Adrenal gland (tissue), 12 donors: ENCODE measurements around the gene BCAR3. TPM values are rescaled to one million over a fixed set of nuclear protein-coding genes. Genes with fewer than 3 reads are reported as not detected.

Experiments used
- DNase-seq, 7 donors: peaks; one replicate each; pipeline ENCODE4 v3.0.0-alpha.2; 2019 to 2020
- H3K27ac ChIP-seq, 5 donors: fragments of 200-600 bp; sonication (generic) in 4 of 5; 1 replicate in 3 of 5; 2 replicates in 2 of 5; pipeline versions ENCODE4 v1.5.1 to v1.8.0; 2016 to 2020; ENCODE audit warnings: mild to moderate bottlenecking in 1 of 5
- H3K27me3 ChIP-seq: fragments of 200-600 bp; 2 replicates; pipeline ENCODE4 v1.8.0; 2021
- H3K36me3 ChIP-seq, 2 donors: fragments of 200-600 bp; replicated peaks in 1 of 2; 1 replicate in 1 of 2; 2 replicates in 1 of 2; pipeline versions ENCODE4 v1.5.1 to v1.8.0; 2018 to 2022
- H3K4me1 ChIP-seq, 2 donors: fragments of 200-600 bp; replicated peaks in 1 of 2; 1 replicate in 1 of 2; 2 replicates in 1 of 2; pipeline versions ENCODE4 v1.5.1 to v1.8.0; 2018 to 2021
- H3K4me3 ChIP-seq, 4 donors: fragments of 200-600 bp; sonication (generic) in 3 of 4; one replicate each; pipeline ENCODE4 v1.5.1; 2016 to 2018
- H3K9me3 ChIP-seq, 3 donors: fragments of 200-600 bp; sonication (generic) in 1 of 3; replicated peaks in 1 of 3; 1 replicate in 2 of 3; 2 replicates in 1 of 3; pipeline versions ENCODE4 v1.5.1 to v1.8.0; 2016 to 2021
- CTCF ChIP-seq, 6 experiments: fragments of 450-650 bp in 4 of 6; fragments of 200-600 bp in 2 of 6; sonication (generic) in 1 of 6; IDR thresholded peaks; 1 replicate in 5 of 6; 2 replicates in 1 of 6; pipeline versions ENCODE4 v1.5.1 to v1.8.0; 2016 to 2021; ENCODE audit warnings: antibody characterized with exemption in 6 of 6, mild to moderate bottlenecking in 2 of 6, moderate library complexity in 1 of 6
- POLR2A ChIP-seq, 2 donors: fragments of 450-650 bp; IDR thresholded peaks; one replicate each; pipeline ENCODE4 v1.6.1; 2017; ENCODE audit warnings: antibody characterized with exemption in 2 of 2, mild to moderate bottlenecking in 2 of 2, moderate library complexity in 1 of 2
- WGBS, 4 donors: extraction: QIAGEN DNeasy Blood & Tissue Kit in 2 of 4; methylation state at CpG; one replicate each; pipeline versions ENCODE4 v1.1.5 to v1.1.7; 2013 to 2017; 5-methylcytosine and 5-hydroxymethylcytosine counted together
- intact Hi-C, 2 donors: fragments of 100-400 bp; cut with DNase I; formaldehyde crosslinking; loops; one replicate each; pipeline versions ENCODE4 v1.14.1 to v1.15.0; 2022 to 2023
- polyA plus RNA-seq, 3 donors: library from polyadenylated mRNA; stranded (reverse); fragments of 200-250 nt in 2 of 3; fragments of 350-450 nt in 1 of 3; fragmentation: Illumina TruSeq in 1 of 3; extraction: RNeasy Lipid Tissue Mini Kit (QIAGEN cat#74804) in 1 of 3; gene quantifications; one replicate each; pipeline ENCODE4 v1.2.3, GENCODE V29; 2013 to 2014
- total RNA-seq, 9 donors: library from RNA; depleted of rRNA in 4 of 9; stranded (reverse); fragments of >200 nt in 4 of 9; fragments of 120-200 nt in 1 of 9; fragmentation: NEBNext Ultra II Directional in 1 of 9; extraction: Animal tissue kit (Norgen Biotek cat#: 25700) in 1 of 9; gene quantifications; one replicate each; pipeline versions ENCODE4 v1.1.0 to v1.2.4, GENCODE V29; 2013 to 2023
- donor health status: healthy with polysubstance abuse.
- donor health status: Bipolar disorder and iron deficiency.
- donor health status: DM: yes; HTN: yes; CAD: no.
- donor health status: DM: no; HTN: no; CAD: no.
- donor health status: DM: no; HTN: no; CAD: no.
- donor health status: DM: yes; HTN: yes; CAD: no.

Gene BCAR3
- total and polyA plus RNA-seq, 12 donors = 6.5 to 31.6 (median 23.9) TPM

GRCh38 chr1:93658188-93658587 is 23.4 kb downstream of the BCAR3 start:
- intact Hi-C loops = no loop called here
- no peaks in the 10 kb centered on the region for H3K9me3 ChIP-seq
- no peaks in the 10 kb centered on the region for H3K27me3 ChIP-seq
- TF ChIP-seq CTCF (IDR thresholded peaks at IDR 0.05) (no peak), POLR2A (IDR thresholded peaks at IDR 0.05) (no peak)
- DNase-seq = no peak
- WGBS, 4 donors = 95 to 98% (median 97%) methylated on average over 5 of the region's 5 CpGs
- H3K4me3 ChIP-seq = no peak overlapping the region
- H3K36me3 ChIP-seq = no peaks in the 10 kb centered on the region
- no peak overlapping the region for H3K27ac ChIP-seq
- H3K4me1 ChIP-seq = peaks cover 14 to 26% of the 10 kb centered on the region in 2 donors

- H3K36me3 ChIP-seq = no peaks in the 10 kb centered on the region
- WGBS, 4 donors = 91 to 94% (median 92%) methylated on average over 5 of the region's 5 CpGs
- no peaks in the 10 kb centered on the region for H3K27me3 ChIP-seq
- DNase-seq = no peak
- intact Hi-C loops = no loop called here
- no peaks in the 10 kb centered on the region for H3K9me3 ChIP-seq
- H3K4me3 ChIP-seq = no peak overlapping the region
- TF ChIP-seq CTCF (IDR thresholded peaks at IDR 0.05) (no peak), POLR2A (IDR thresholded peaks at IDR 0.05) (no peak)
- peaks cover under 1 to 9% of the 10 kb centered on the region in 2 donors for H3K4me1 ChIP-seq
- no peak overlapping the region for H3K27ac ChIP-seq
Observed at GRCh38 chr1:93656491-93656890, 25.1 kb downstream of the BCAR3 start.

DNA sequence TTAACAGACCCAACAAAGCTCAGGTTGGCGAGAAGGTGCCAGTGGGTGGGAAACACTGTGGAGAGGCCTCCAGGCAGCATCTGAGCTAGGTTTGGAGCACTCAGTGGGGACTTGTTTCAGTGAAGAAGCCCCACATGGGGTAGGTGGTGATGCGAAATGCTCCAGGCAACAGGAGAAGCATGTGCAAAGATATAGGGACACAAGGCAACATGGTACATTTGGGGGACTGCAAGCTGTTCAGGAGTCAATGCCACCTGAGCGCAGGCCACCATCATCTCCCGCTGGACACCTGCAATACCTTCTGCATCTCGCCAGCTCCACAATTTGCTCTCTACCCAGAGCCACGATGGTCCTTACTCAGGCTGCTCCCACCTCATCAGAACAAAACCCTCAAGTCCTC is 28.0 kb downstream of the BCAR3 start:
- WGBS, 4 donors = 96 to 100% (median 99%) methylated on average over 2 to 6 of the region's 6 CpGs
- Histone ChIP-seq H3K36me3 (no peaks in the 10 kb centered on the region), H3K9me3 (no peaks in the 10 kb centered on the region), H3K4me1 (peaks cover 0 to 4% of the 10 kb centered on the region in 2 donors), H3K27me3 (no peaks in the 10 kb centered on the region), H3K27ac (no peak overlapping the region), H3K4me3 (no peak overlapping the region)
- intact Hi-C loops = no loop called here
- no peak for TF ChIP-seq POLR2A (IDR thresholded peaks at IDR 0.05)
- no peak for TF ChIP-seq CTCF (IDR thresholded peaks at IDR 0.05)
- DNase-seq = no peak

DNA sequence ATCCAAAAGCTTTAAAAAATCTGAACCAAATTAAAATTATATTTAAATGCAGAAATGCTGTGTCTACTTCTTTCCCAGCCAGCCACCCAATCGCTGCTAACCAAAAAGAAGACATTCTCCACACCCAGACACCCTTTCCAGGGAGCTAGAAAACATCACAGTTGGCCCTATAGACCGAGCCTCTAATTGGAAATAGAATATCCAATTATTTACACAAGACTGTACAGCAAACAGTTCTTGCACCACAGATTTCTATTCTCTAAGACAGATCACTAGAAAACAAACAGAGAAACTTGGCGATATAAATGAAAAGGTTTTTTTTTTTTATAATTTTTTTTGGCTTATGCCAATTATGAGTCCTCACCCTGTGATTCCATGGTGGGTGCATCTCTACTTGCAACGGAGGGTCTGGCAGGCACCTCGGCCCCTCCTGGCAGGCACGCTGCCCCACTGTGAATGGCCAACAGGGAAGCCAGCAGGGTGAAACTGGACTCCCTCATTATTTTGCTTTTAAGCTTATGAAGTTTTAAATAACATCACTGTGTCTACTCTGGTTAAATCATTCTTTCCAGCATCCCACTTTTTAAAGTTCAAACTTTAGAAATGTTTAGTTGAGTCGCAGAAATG is 29.2 kb downstream of the BCAR3 start:
- H3K27ac ChIP-seq = no peak overlapping the region
- no peak for DNase-seq
- TF ChIP-seq POLR2A (IDR thresholded peaks at IDR 0.05) (no peak), CTCF (IDR thresholded peaks at IDR 0.05) (no peak)
- no peak overlapping the region for H3K4me3 ChIP-seq
- H3K36me3 ChIP-seq = no peaks in the 10 kb centered on the region
- peaks cover 0 to 4% of the 10 kb centered on the region in 2 donors for H3K4me1 ChIP-seq
- 81 to 88% (median 86%) methylated on average over 7 of the region's 7 CpGs for WGBS, 4 donors
- intact Hi-C loops = no loop called here
- H3K9me3 ChIP-seq = no peaks in the 10 kb centered on the region
- no peaks in the 10 kb centered on the region for H3K27me3 ChIP-seq
